RPMI8226 (cell line): ENCODE results near the gene CLEC2B.

ENCODE experiments used
- DNase-seq: peaks from one replicate; pipeline ENCODE4 v3.0.0-alpha.2; 2015

Gene CLEC2B

GRCh38 chr12:9868311-9868801, 798 bp downstream of the CLEC2B start:
- DNase-seq = no peak

- DNase-seq = no peak
Observed at GRCh38 chr12:9867531-9867930, 1.6 kb downstream of the CLEC2B start.

GRCh38 chr12:9866860-9867269, 2.3 kb downstream of the CLEC2B start:
- peak; percentile 36 for DNase-seq

- no peak for DNase-seq
Observed at GRCh38 chr12:9864913-9865675, 4.1 kb downstream of the CLEC2B start.

- no peak for DNase-seq
Observed at GRCh38 chr12:9858135-9858534, 11.0 kb downstream of the CLEC2B start.

GRCh38 chr12:9856894-9857293, 12.3 kb downstream of the CLEC2B start:
- DNase-seq = no peak

GRCh38 chr12:9856151-9856550, 13.0 kb downstream of the CLEC2B start:
- no peak for DNase-seq

GRCh38 chr12:9851927-9852326, 17.2 kb downstream of the CLEC2B start:
- DNase-seq = no peak

GRCh38 chr12:9851050-9851449, 18.1 kb downstream of the CLEC2B start:
- no peak for DNase-seq

GRCh38 chr12:9848899-9849298, 20.3 kb downstream of the CLEC2B start:
- no peak for DNase-seq

GRCh38 chr12:9843407-9843806, 25.7 kb downstream of the CLEC2B start:
- no peak for DNase-seq

- no peak for DNase-seq
Observed at GRCh38 chr12:9831720-9832119, 37.4 kb downstream of the CLEC2B start.

- no peak for DNase-seq
Observed at GRCh38 chr12:9829982-9830381, 39.2 kb downstream of the CLEC2B start.

- no peak for DNase-seq
Observed at GRCh38 chr12:9829483-9829882, 39.7 kb downstream of the CLEC2B start.

- no peak for DNase-seq
Observed at GRCh38 chr12:9827209-9827888, 41.8 kb downstream of the CLEC2B start, which contains the start of gene KLRF1. Gene KLRF1 (plus strand): TSS chr12:9827481. CDS start chr12:9827545, 64 bp downstream.

GRCh38 chr12:9820281-9820930, 48.7 kb downstream of the CLEC2B start:
- no peak for DNase-seq

GRCh38 chr12:9813821-9814798, 55.0 kb downstream of the CLEC2B start:
- DNase-seq = peak; percentile 77

- no peak for DNase-seq
Observed at GRCh38 chr12:9811621-9812020, 57.5 kb downstream of the CLEC2B start.

GRCh38 chr12:9810671-9811070, 58.5 kb downstream of the CLEC2B start:
- peak; percentile 23 for DNase-seq

GRCh38 chr12:9809866-9810265, 59.3 kb downstream of the CLEC2B start:
- DNase-seq = no peak

GRCh38 chr12:9809338-9809737, 59.8 kb downstream of the CLEC2B start:
- DNase-seq = no peak

- DNase-seq = no peak
Observed at GRCh38 chr12:9808504-9808903, 60.6 kb downstream of the CLEC2B start.
